H1 (cell line): Measurements from ENCODE around the gene CASP8AP2. TPM values are rescaled to one million over a fixed set of nuclear protein-coding genes. Genes with fewer than 3 reads are reported as not detected.

Experiments used
- CTCF ChIA-PET: fragments of 300-600 bp; sonication (Branson Sonifier 250); formaldehyde crosslinking; loops from one replicate; lab custom pipeline; 2021; ENCODE audit not compliant: partially characterized antibody; lab: Charles Lee
- POLR2A ChIA-PET: fragments of 300-600 bp; sonication (Branson Sonifier 250); formaldehyde crosslinking; loops from one replicate; lab custom pipeline; 2021; ENCODE audit warnings: inconsistent platforms; ENCODE audit not compliant: partially characterized antibody; lab: Charles Lee
- DNase-seq, 2 experiments: peaks; one replicate each; pipeline versions ENCODE4 v3.0.0 to v3.0.0-alpha.2; 2010 to 2022; ENCODE audit warnings: low spot score in 2 of 2, low read depth in 1 of 2, mixed read lengths in 1 of 2
- FAIRE-seq: peaks from 2 replicates; lab custom pipeline; 2011; peaks lifted over from hg19 to GRCh38; lab: Jason Lieb, UNC
- H2AFZ ChIP-seq: 2 replicates; pipeline ENCODE4 v1.8.1; 2012; ENCODE audit warnings: low read length, inconsistent platforms
- H2AK5ac ChIP-seq: 2 replicates; pipeline ENCODE4 v1.6.1; 2013; ENCODE audit warnings: low read depth, low read length
- H2BK120ac ChIP-seq: replicated peaks from 2 replicates; pipeline ENCODE3; 2013; ENCODE audit warnings: low read depth, low read length, inconsistent platforms
- H2BK12ac ChIP-seq: 2 replicates; pipeline ENCODE4 v1.6.1; 2013; ENCODE audit warnings: low read depth, low read length
- H2BK15ac ChIP-seq: 2 replicates; pipeline ENCODE4 v1.6.1; 2013; ENCODE audit warnings: low read length
- H2BK20ac ChIP-seq: 2 replicates; pipeline ENCODE4 v1.6.1; 2013; ENCODE audit warnings: low read length
- H2BK5ac ChIP-seq: 2 replicates; pipeline ENCODE4 v1.6.1; 2013; ENCODE audit warnings: low read depth, low read length
- H3K14ac ChIP-seq: 2 replicates; pipeline ENCODE4 v1.6.1; 2013; ENCODE audit warnings: inconsistent platforms; ENCODE audit not compliant: insufficient read length
- H3K18ac ChIP-seq: 2 replicates; pipeline ENCODE4 v1.6.1; 2013; ENCODE audit warnings: low read length; ENCODE audit errors: extremely low read depth
- H3K23ac ChIP-seq: 2 replicates; pipeline ENCODE4 v1.6.1; 2013; ENCODE audit warnings: inconsistent platforms; ENCODE audit not compliant: insufficient read length
- H3K23me2 ChIP-seq: 2 replicates; pipeline ENCODE4 v1.6.1; 2013; ENCODE audit warnings: low read depth, low read length
- H3K27ac ChIP-seq: 2 replicates; pipeline ENCODE4 v1.6.1; 2011; ENCODE audit warnings: low read depth, low read length, inconsistent platforms
- H3K27me3 ChIP-seq, 4 experiments: replicated peaks in 1 of 4; 1 replicate in 1 of 4; 2 replicates in 3 of 4; pipeline versions ENCODE4 v1.6.1 to v1.8.1; 2011 to 2013; ENCODE audit warnings: low read length in 3 of 4, mild to moderate bottlenecking in 3 of 4, inconsistent platforms in 2 of 4, mixed read lengths in 2 of 4, moderate library complexity in 1 of 4; ENCODE audit not compliant: control insufficient read depth in 3 of 4, insufficient read depth in 3 of 4; ENCODE audit errors: extremely low read depth in 1 of 4
- H3K36me3 ChIP-seq, 4 experiments: 2 replicates each; pipeline versions ENCODE4 v1.6.1 to v1.8.1; 2011 to 2013; ENCODE audit warnings: mild to moderate bottlenecking in 4 of 4, low read length in 3 of 4, moderate library complexity in 2 of 4, control low read depth in 1 of 4, inconsistent platforms in 1 of 4; ENCODE audit not compliant: insufficient read depth in 4 of 4, control insufficient read depth in 2 of 4
- H3K4ac ChIP-seq: replicated peaks from 2 replicates; pipeline ENCODE3; 2013; ENCODE audit warnings: low read length, low read depth, mixed read lengths, inconsistent platforms; ENCODE audit not compliant: insufficient read length
- H3K4me1 ChIP-seq, 4 experiments: replicated peaks in 1 of 4; 1 replicate in 1 of 4; 2 replicates in 3 of 4; pipeline versions ENCODE4 v1.6.1 to v1.8.1; 2011 to 2013; ENCODE audit warnings: low read length in 3 of 4, inconsistent platforms in 2 of 4, mixed read lengths in 1 of 4; ENCODE audit not compliant: insufficient read depth in 4 of 4, control insufficient read depth in 3 of 4
- H3K4me2 ChIP-seq, 2 experiments: 2 replicates each; pipeline versions ENCODE4 v1.6.1 to v1.8.1; 2011 to 2013; ENCODE audit warnings: low read depth in 2 of 2, low read length in 2 of 2, control low read depth in 1 of 2, inconsistent platforms in 1 of 2, mild to moderate bottlenecking in 1 of 2; ENCODE audit not compliant: insufficient read depth in 1 of 2
- H3K4me3 ChIP-seq, 4 experiments: fragments of 200-600, 300-600 bp in 1 of 4; sonication (generic), shearing (Covaris generic), sonication (Bioruptor Twin) in 1 of 4; 2 replicates each; pipeline versions ENCODE4 v1.5.1 to v1.8.1; 2011 to 2016; ENCODE audit warnings: low read length in 4 of 4, low read depth in 3 of 4, control low read depth in 2 of 4, inconsistent platforms in 2 of 4, mild to moderate bottlenecking in 2 of 4, mixed read lengths in 1 of 4, moderate library complexity in 1 of 4; ENCODE audit not compliant: insufficient read depth in 2 of 4; ENCODE audit errors: extremely low read depth in 1 of 4
- H3K56ac ChIP-seq: replicated peaks from 2 replicates; pipeline ENCODE3; 2013; ENCODE audit warnings: low read depth, mild to moderate bottlenecking, mixed read lengths, low read length, inconsistent platforms; ENCODE audit not compliant: insufficient read length
- H3K79me1 ChIP-seq: 2 replicates; pipeline ENCODE4 v1.6.1; 2013; ENCODE audit warnings: low read depth, low read length, control low read depth
- H3K79me2 ChIP-seq, 2 experiments: 2 replicates each; pipeline versions ENCODE4 v1.6.1 to v1.8.1; 2012 to 2013; ENCODE audit warnings: low read length in 2 of 2, mild to moderate bottlenecking in 2 of 2, inconsistent platforms in 1 of 2; ENCODE audit not compliant: insufficient read depth in 2 of 2, control insufficient read depth in 1 of 2
- H3K9ac ChIP-seq, 4 experiments: replicated peaks in 1 of 4; 1 replicate in 1 of 4; 2 replicates in 3 of 4; pipeline versions ENCODE4 v1.6.1 to v1.8.1; 2011 to 2013; ENCODE audit warnings: low read depth in 3 of 4, low read length in 3 of 4, control low read depth in 2 of 4, mild to moderate bottlenecking in 2 of 4, moderate library complexity in 2 of 4, inconsistent platforms in 1 of 4; ENCODE audit errors: extremely low read depth in 1 of 4
- H3K9me3 ChIP-seq, 2 experiments: 2 replicates each; pipeline versions ENCODE4 v1.6.1 to v1.8.1; 2012 to 2013; ENCODE audit warnings: mild to moderate bottlenecking in 2 of 2, moderate library complexity in 2 of 2, control low read depth in 1 of 2, inconsistent platforms in 1 of 2, low read depth in 1 of 2, low read length in 1 of 2, mixed read lengths in 1 of 2; ENCODE audit not compliant: insufficient read depth in 2 of 2
- H4K20me1 ChIP-seq, 2 experiments: replicated peaks in 1 of 2; 2 replicates each; pipeline versions ENCODE3 to v1.8.1; 2011 to 2013; ENCODE audit warnings: inconsistent platforms in 2 of 2, low read length in 2 of 2, mild to moderate bottlenecking in 1 of 2; ENCODE audit not compliant: insufficient read depth in 2 of 2, control insufficient read depth in 1 of 2
- H4K5ac ChIP-seq: 2 replicates; pipeline ENCODE4 v1.6.1; 2013; ENCODE audit warnings: low read length, low read depth, mixed read lengths, inconsistent platforms; ENCODE audit not compliant: insufficient read length
- H4K8ac ChIP-seq: 2 replicates; pipeline ENCODE4 v1.8.0; 2013; ENCODE audit warnings: mild to moderate bottlenecking, moderate library complexity, low read length, inconsistent platforms; ENCODE audit not compliant: insufficient read depth; ENCODE audit errors: extremely low read depth
- H4K91ac ChIP-seq: replicated peaks from 2 replicates; pipeline ENCODE3; 2013; ENCODE audit warnings: low read length, mixed read lengths, inconsistent platforms; ENCODE audit not compliant: insufficient read length
- BCL11A ChIP-seq, 2 experiments: IDR thresholded peaks; one replicate each; pipeline ENCODE4 v1.6.1; 2011; ENCODE audit warnings: low read depth in 2 of 2, low read length in 2 of 2, mild to moderate bottlenecking in 2 of 2
- CTBP2 ChIP-seq: IDR thresholded peaks from 2 replicates; pipeline ENCODE4 v1.7.0; 2011; ENCODE audit warnings: borderline replicate concordance, mild to moderate bottlenecking, moderate library complexity, mixed read lengths, low read length; ENCODE audit not compliant: insufficient read depth, insufficient read length
- EZH2 ChIP-seq: fragments of 200-600 bp; sonication (generic); IDR thresholded peaks from 2 replicates; pipeline ENCODE4 v1.7.1; 2012; ENCODE audit warnings: low read depth, mild to moderate bottlenecking, moderate library complexity, low read length, inconsistent platforms; ENCODE audit not compliant: severe bottlenecking
- FOSL1 ChIP-seq: IDR thresholded peaks from 2 replicates; pipeline ENCODE4 v1.6.1; 2011; ENCODE audit warnings: mild to moderate bottlenecking, low read depth, low read length, moderate library complexity; ENCODE audit not compliant: insufficient read depth
- NANOG ChIP-seq: IDR thresholded peaks from 2 replicates; pipeline ENCODE4 v1.6.1; 2011; ENCODE audit warnings: low read length, low read depth, mild to moderate bottlenecking, inconsistent platforms; ENCODE audit not compliant: insufficient read depth, poor library complexity, severe bottlenecking
- POLR2AphosphoS5 ChIP-seq: IDR thresholded peaks from 2 replicates; pipeline ENCODE4 v1.6.1; 2011; ENCODE audit warnings: low read depth, low read length
- RBBP5 ChIP-seq: IDR thresholded peaks from 2 replicates; pipeline ENCODE4 v1.7.1; 2012; ENCODE audit warnings: low read depth, mild to moderate bottlenecking, inconsistent platforms, low read length, moderate library complexity, borderline replicate concordance
- SIN3A ChIP-seq, 2 experiments: IDR thresholded peaks in 1 of 2; conservative IDR thresholded peaks in 1 of 2; 2 replicates each; pipeline ENCODE4 v1.6.1; 2011 to 2012; ENCODE audit warnings: low read length in 2 of 2, improper control_type of control experiment in 1 of 2, low read depth in 1 of 2, mild to moderate bottlenecking in 1 of 2
- SIX5 ChIP-seq: IDR thresholded peaks from 2 replicates; pipeline ENCODE4 v1.6.1; 2011; ENCODE audit warnings: mild to moderate bottlenecking, low read depth, low read length
- SRF ChIP-seq: IDR thresholded peaks from 2 replicates; pipeline ENCODE4 v1.6.1; 2011; ENCODE audit warnings: mild to moderate bottlenecking, low read depth, low read length, moderate library complexity
- SUZ12 ChIP-seq: fragments of 200-600 bp; sonication (generic); IDR thresholded peaks from 2 replicates; pipeline ENCODE4 v1.6.1; 2012; ENCODE audit warnings: mild to moderate bottlenecking, inconsistent platforms, low read length, moderate library complexity, mixed read lengths
- WGBS, 2 experiments: shearing (Covaris generic) in 1 of 2; methylation state at CpG; one replicate each; pipeline versions ENCODE4 v1.1.6 to v1.1.7; 2013 to 2015; ENCODE audit warnings: low lambda C conversion rate in 2 of 2, mixed read lengths in 2 of 2, inconsistent platforms in 1 of 2, low coverage in 1 of 2, missing lambda C conversion rate in 1 of 2; ENCODE audit not compliant: insufficient replicate concordance in 2 of 2, insufficient coverage in 1 of 2, insufficient read length in 1 of 2; ENCODE audit errors: extremely low coverage in 1 of 2, missing lambda C conversion rate in 1 of 2; 5-methylcytosine and 5-hydroxymethylcytosine counted together
- polyA plus RNA-seq, 7 experiments: library from polyadenylated mRNA; depleted of rRNA in 3 of 7; stranded (reverse) in 5 of 7; unstranded in 2 of 7; fragments of >200 nt in 5 of 7; fragments of 200-250 nt in 2 of 7; gene quantifications; 1 replicate in 5 of 7; 2 replicates in 1 of 7; 4 replicates in 1 of 7; pipeline versions ENCODE4 v1.2.1 to v1.2.3, GENCODE V29; 2011 to 2013; ENCODE audit warnings: missing spikeins in 2 of 7, mixed read lengths in 2 of 7
- total RNA-seq: library from RNA; stranded (reverse); fragmentation: NEBNext Ultra II Directional; extraction: Animal tissue kit (Norgen Biotek cat#: 25700); gene quantifications from 2 replicates; pipeline ENCODE4 v1.2.1, GENCODE V29; 2021

CASP8AP2 gene
- total and polyA plus RNA-seq, 2 of the 8 experiments (the other 6 are each of a cell fraction or from before 2014, with no cell fraction given): 6.9 to 32.1 TPM

DNA sequence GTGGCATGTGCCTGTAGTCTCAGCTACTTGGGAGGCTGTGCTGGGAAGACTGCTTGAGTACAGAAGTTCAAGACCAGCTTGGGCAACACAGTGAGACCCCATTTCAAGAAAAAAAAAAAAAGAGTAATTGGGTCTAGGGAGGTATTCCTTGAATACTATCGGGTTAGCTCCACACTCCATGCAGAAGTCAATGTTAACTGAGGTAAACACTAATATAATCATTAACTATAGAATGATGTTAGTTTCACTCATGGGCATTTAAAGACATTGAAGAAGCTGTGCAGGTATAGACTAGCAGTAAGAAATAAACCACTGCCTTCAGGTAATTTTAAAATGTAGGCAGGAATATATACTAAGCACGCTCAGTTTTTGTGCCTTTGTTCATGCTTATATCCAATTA, 42.7 kb upstream of the CASP8AP2 start:
- Histone ChIP-seq H3K56ac (no peak overlapping the region), H3K36me3 (peaks cover 32 to 89% (median 75%) of the 10 kb centered on the region in 4 experiments), H2BK5ac (no peak overlapping the region), H4K8ac (no peak overlapping the region), H3K23me2 (no peaks in the 10 kb centered on the region), H4K20me1 (peaks cover 1 to 3% of the 10 kb centered on the region in 2 experiments), H3K9ac (no peak overlapping the region), H2BK12ac (no peak overlapping the region), H3K27ac (no peak overlapping the region), H3K4me3 (no peak overlapping the region), H3K4me2 (no peak overlapping the region), H3K14ac (no peak overlapping the region), H3K4ac (no peak overlapping the region), H3K23ac (no peak overlapping the region), H2AK5ac (no peak overlapping the region), H2BK15ac (no peak overlapping the region), H3K9me3 (no peaks in the 10 kb centered on the region), H4K5ac (no peak overlapping the region), H2BK120ac (no peak overlapping the region), H2AFZ (no peak overlapping the region), H3K27me3 (peaks cover 0 to 2% (median 0%) of the 10 kb centered on the region in 4 experiments; a peak in 1 of 7 replicates), H3K18ac (no peak overlapping the region), H4K91ac (no peak overlapping the region), H2BK20ac (no peak overlapping the region), H3K79me2 (peaks cover 0 to 8% of the 10 kb centered on the region in 2 experiments; a peak in 2 of 4 replicates), H3K4me1 (no peaks in the 10 kb centered on the region), H3K79me1 (no peaks in the 10 kb centered on the region; the same call in 1 of the 2 replicates)
- CTCF ChIA-PET: no interaction called here
- POLR2A ChIA-PET: interaction anchor here (1.1 kb wide), 1 partner anchor 54 kb away, joined by 3 read pairs; no protein-coding TSS in a partner anchor
- FAIRE-seq (no peak), DNase-seq (no peak)
- WGBS, 2 experiments: 93% methylated on average over 2 of the region's 2 CpGs; no CpG with 5 or more reads in 1 of the 2 experiments
- no peak for TF ChIP-seq EZH2
- TF ChIP-seq POLR2AphosphoS5: no peak
- no peak for TF ChIP-seq BCL11A (IDR thresholded peaks at IDR 0.05; ENCODE audit: low read depth in 2 of 2, low read length in 2 of 2)
- no peak for TF ChIP-seq RBBP5
- no peak for TF ChIP-seq CTBP2
- TF ChIP-seq SIX5: no peak
- TF ChIP-seq SUZ12: no peak
- TF ChIP-seq SIN3A (conservative IDR thresholded peaks at IDR 0.05 in 1 of 2, IDR thresholded peaks at IDR 0.05 in 1 of 2; ENCODE audit: low read depth in 1 of 2, low read length in 2 of 2): no peak
- TF ChIP-seq SRF: no peak
- no peak for TF ChIP-seq NANOG
- no peak for TF ChIP-seq FOSL1
